Retinal pigment epithelial cell (primary cell): Measurements from ENCODE around the gene RELN.

Experiments used
- DNase-seq: peaks from one replicate; pipeline ENCODE4 v3.0.0-alpha.2; 2010; ENCODE audit warnings: low read depth
- H3K4me3 ChIP-seq: 2 replicates; pipeline ENCODE4 v1.5.1; 2011; ENCODE audit warnings: mild to moderate bottlenecking, low read length, control low read depth, moderate library complexity
- TF ChIP-seq, protein P1 (sequence below): conservative IDR thresholded peaks from 2 replicates; pipeline ENCODE4 v1.5.1; 2011; ENCODE audit warnings: low read depth, low read length, control low read depth, inconsistent platforms

Gene RELN

DNA sequence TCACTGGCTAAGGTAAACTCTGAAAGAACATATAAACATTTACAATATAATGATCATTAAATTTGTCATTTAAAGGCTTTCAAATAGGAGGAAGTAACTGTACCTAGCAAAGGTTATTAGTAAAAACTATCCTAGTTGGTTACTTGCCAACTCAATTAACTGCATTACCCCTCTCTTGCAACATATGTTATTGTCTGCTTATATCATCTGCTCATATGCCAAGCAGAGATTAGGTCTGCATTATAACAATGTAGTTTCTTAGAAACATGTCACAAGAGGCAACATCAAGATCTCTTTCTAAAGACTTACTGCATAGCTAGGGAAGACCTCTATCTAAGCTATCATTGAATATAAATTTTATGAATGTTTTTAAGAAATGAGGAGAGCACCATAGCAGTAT, 132.5 kb downstream of the RELN start:
- DNase-seq = no peak
- TF ChIP-seq, protein P1, sequence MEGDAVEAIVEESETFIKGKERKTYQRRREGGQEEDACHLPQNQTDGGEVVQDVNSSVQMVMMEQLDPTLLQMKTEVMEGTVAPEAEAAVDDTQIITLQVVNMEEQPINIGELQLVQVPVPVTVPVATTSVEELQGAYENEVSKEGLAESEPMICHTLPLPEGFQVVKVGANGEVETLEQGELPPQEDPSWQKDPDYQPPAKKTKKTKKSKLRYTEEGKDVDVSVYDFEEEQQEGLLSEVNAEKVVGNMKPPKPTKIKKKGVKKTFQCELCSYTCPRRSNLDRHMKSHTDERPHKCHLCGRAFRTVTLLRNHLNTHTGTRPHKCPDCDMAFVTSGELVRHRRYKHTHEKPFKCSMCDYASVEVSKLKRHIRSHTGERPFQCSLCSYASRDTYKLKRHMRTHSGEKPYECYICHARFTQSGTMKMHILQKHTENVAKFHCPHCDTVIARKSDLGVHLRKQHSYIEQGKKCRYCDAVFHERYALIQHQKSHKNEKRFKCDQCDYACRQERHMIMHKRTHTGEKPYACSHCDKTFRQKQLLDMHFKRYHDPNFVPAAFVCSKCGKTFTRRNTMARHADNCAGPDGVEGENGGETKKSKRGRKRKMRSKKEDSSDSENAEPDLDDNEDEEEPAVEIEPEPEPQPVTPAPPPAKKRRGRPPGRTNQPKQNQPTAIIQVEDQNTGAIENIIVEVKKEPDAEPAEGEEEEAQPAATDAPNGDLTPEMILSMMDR = no peak
- no peak overlapping the region for H3K4me3 ChIP-seq

DNA sequence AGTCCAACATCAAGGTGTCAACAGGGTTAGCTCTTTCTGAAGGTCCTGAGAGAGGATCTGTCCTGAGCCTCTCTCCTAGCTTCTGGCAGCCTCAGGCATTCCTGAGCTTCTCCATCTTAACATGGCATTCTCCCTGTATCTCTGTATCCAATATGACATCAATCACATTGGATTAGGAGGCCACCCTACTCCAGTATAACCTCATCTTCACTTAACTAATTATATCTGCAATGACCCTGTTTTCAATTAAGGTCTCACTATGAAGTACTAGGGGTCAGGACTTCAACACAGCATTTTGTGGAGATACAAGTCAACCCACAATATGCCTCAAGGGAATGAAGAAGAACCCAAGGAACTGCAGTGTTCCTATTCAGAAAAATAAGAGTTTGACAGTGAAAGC, 133.8 kb downstream of the RELN start:
- no peak overlapping the region for H3K4me3 ChIP-seq
- TF ChIP-seq, protein P1 = no peak
- no peak for DNase-seq

DNA sequence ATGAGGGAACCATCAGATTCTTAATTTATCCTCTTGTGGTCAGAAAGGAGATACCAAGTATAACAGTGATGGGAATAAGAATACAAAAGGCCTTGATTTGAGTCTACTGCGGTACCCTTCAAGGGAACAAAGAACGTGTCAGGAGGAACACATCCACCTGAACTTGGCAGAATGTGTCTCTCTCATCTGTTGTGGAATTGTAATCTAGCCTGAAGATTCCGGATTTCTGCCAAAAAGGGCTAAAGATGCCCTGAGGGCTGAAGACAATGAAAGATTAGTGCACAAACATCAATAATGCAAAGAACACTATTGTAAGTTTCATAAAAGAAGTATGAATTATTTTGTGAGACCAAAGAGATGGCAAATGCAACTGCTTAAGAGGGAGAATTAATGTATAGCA, 134.8 kb downstream of the RELN start:
- TF ChIP-seq, protein P1 = no peak
- no peak overlapping the region for H3K4me3 ChIP-seq
- DNase-seq = no peak

DNA sequence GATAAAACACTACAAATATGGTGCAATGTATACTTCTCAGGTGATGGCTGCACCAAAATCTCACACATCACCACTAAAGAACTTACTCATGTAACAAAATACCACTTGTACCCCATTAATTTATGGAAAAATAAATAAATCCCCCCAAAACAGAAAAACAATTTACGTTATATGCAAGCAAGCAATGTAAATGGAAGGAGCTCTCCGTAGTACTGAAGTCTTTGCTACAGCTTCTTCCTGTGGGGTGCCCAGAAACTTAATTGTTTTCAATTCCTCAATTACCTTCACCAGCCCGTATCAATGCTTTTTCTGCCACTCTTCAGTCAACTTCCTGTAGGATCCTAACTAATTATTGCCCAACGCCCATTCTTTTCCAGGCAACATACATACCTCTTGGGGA, 138.1 kb downstream of the RELN start:
- DNase-seq = peak; percentile 2
- H3K4me3 ChIP-seq = no peak overlapping the region
- TF ChIP-seq, protein P1 = no peak

DNA sequence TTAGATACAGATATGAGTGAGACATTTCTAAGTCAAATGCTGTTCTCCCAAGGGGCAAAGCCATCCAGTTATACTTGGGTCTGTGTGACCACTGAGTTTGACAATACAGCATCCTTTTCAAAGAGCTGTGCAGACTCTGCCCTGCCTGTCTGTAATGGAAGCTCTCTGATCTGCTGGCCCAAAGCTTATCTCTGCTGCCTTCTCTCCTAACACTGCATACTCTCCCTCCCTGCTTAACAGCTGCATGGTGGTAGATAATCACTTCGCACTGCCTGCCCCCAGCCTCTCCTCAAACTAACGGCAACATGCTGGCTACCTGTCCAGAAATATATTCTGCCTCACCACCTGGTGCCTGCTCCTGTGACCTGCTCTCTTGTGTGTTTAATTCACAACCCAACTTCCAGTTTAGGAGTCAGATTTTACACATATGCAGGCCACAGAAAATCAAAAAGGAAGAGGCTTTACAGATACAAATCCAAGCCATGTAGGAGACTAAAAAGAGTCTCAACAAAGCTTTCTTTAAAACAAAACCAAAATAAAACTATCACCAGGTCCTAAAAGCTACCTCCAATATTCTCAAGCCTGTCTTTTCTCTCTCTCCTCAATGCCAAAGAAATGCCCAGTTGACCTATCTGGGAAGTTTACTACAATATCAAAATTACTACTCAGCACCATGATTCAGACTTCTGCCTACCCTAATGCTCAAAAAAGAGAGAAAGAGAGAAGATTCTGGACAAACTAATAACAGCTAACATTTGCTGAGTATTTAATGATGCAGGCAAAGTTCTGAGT, 145.6 kb downstream of the RELN start:
- TF ChIP-seq, protein P1 = no peak
- no peak overlapping the region for H3K4me3 ChIP-seq
- no peak for DNase-seq

DNA sequence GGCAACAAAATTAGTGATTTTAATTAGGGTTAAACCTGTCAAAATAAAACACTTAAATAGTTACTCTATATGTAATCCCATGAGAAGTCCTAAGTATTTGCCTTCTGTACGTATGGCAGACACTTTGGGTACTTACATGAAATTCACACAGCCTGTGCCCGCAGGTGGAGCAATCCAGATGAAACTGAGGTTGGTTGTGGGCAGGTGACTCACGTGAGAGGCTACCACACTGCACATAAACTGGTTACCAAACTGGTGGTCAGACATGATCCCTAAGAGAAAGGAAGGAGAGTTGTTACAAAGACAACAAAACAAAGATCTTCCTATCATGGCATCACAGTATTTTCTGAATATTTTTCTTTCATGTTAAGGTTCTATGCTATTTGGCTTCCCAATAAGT, 156.1 kb downstream of the RELN start:
- TF ChIP-seq, protein P1 = no peak
- no peak for DNase-seq
- no peak overlapping the region for H3K4me3 ChIP-seq

DNA sequence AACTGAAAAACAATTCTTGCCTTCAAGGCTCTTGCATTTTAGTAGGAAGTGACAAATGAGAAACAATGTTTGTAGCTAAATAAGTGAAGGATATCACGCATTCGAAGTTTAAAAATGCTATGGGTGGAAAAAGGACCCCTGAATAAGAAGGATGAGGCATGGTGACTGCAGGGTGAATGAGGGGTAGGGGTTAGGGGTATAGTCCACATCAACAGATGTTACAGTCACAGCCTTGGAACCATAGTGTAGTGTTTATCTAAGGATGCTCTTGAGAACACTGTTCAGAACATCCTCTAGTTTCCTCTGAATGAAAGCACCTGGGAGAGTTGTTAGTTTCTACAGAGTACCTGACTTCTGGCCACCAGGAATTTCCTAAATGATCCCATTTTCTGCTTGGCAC, 157.0 kb downstream of the RELN start:
- H3K4me3 ChIP-seq = no peak overlapping the region
- TF ChIP-seq, protein P1 = no peak
- no peak for DNase-seq
